MM.1S (cell line): Measurements from ENCODE around the gene GNLY.

Experiments
- CTCF ChIP-seq: fragments of 300-600 bp; sonication (generic); IDR thresholded peaks from 2 replicates; pipeline ENCODE4 v1.5.1; 2016; ENCODE audit warnings: antibody characterized with exemption, low read length, mixed read lengths
- EZH2 ChIP-seq: fragments of 300-600 bp; sonication (generic); optimal IDR thresholded peaks from 2 replicates; pipeline ENCODE3; 2017; ENCODE audit warnings: low read depth, mild to moderate bottlenecking, antibody characterized with exemption, low read length, mixed read lengths

GRCh38 chr2:85649201-85650190, 44.7 kb upstream of the GNLY start:
- no peak for TF ChIP-seq CTCF
- no peak for TF ChIP-seq EZH2
